Smooth muscle cell (in vitro differentiated cells): Measurements from ENCODE around the gene RERE. TPM values are rescaled to one million over a fixed set of nuclear protein-coding genes. Genes with fewer than 3 reads are reported as not detected.

Experiments used
- DNase-seq: peaks from one replicate; lab custom pipeline; 2025; ENCODE audit not compliant: unreplicated experiment; lab: John Stamatoyannopoulos, UW
- H2AFZ ChIP-seq: fragments of 200-600 bp; sonication (generic); 2 replicates; pipeline ENCODE4 v1.6.0; 2016; ENCODE audit warnings: antibody characterized with exemption, low read depth, mild to moderate bottlenecking
- H3F3A ChIP-seq: fragments of 200-600 bp; sonication (generic); 2 replicates; pipeline ENCODE4 v1.6.0; 2017; ENCODE audit warnings: antibody characterized with exemption, low read depth
- H3K27ac ChIP-seq: fragments of 200-600 bp; sonication (generic); 2 replicates; pipeline ENCODE4 v1.5.1; 2016; ENCODE audit warnings: low read depth, mild to moderate bottlenecking
- H3K27me3 ChIP-seq: fragments of 200-600 bp; sonication (generic); 2 replicates; pipeline ENCODE4 v1.6.1; 2016; ENCODE audit warnings: low read depth, mild to moderate bottlenecking
- H3K36me3 ChIP-seq: fragments of 200-600 bp; sonication (generic); 2 replicates; pipeline ENCODE4 v1.5.1; 2016; ENCODE audit warnings: low read depth
- H3K4me1 ChIP-seq: fragments of 200-600 bp; sonication (generic); 2 replicates; pipeline ENCODE4 v1.5.1; 2016; ENCODE audit warnings: low read depth
- H3K4me2 ChIP-seq: fragments of 200-600 bp; sonication (generic); 2 replicates; pipeline ENCODE4 v1.6.0; 2016; ENCODE audit warnings: mild to moderate bottlenecking
- H3K4me3 ChIP-seq: fragments of 200-600 bp; sonication (generic); 2 replicates; pipeline ENCODE4 v1.5.1; 2016; ENCODE audit warnings: mild to moderate bottlenecking
- H3K79me2 ChIP-seq: fragments of 200-600 bp; sonication (generic); 2 replicates; pipeline ENCODE4 v1.6.0; 2016; ENCODE audit warnings: low read depth, mild to moderate bottlenecking
- H3K9ac ChIP-seq: fragments of 200-600 bp; sonication (generic); 2 replicates; pipeline ENCODE4 v1.6.0; 2016; ENCODE audit warnings: low read depth
- H3K9me3 ChIP-seq: fragments of 200-600 bp; sonication (generic); replicated peaks from 2 replicates; pipeline ENCODE4 v1.5.1; 2016; ENCODE audit warnings: low read depth
- H4K20me1 ChIP-seq: fragments of 200-600 bp; sonication (generic); 2 replicates; pipeline ENCODE4 v1.6.0; 2016; ENCODE audit warnings: low read depth
- WGBS: methylation state at CpG from one replicate; pipeline ENCODE4 v1.1.7; 2016; ENCODE audit warnings: low lambda C conversion rate; 5-methylcytosine and 5-hydroxymethylcytosine counted together
- polyA plus RNA-seq: library from polyadenylated mRNA; unstranded; fragments of >200 nt; fragmentation: Nextera tagmentation; extraction: Ambion mirVana; gene quantifications from 2 replicates; pipeline ENCODE4 v1.2.1, GENCODE V29; 2016
- total RNA-seq: library from RNA; depleted of rRNA; stranded (reverse); fragments of >200 nt; gene quantifications from 2 replicates; pipeline ENCODE4 v1.2.3, GENCODE V29; 2014
- TF ChIP-seq, protein P1 (sequence below): fragments of 200-600 bp; sonication (generic); IDR thresholded peaks from 2 replicates; pipeline ENCODE4 v1.5.1; 2017; ENCODE audit warnings: borderline replicate concordance, mild to moderate bottlenecking, antibody characterized with exemption; ENCODE audit not compliant: insufficient read depth, poor library complexity, severe bottlenecking

RERE gene
- total and polyA plus RNA-seq, 2 experiments from 2014 or later, result 45.6 to 59.2 TPM

DNA sequence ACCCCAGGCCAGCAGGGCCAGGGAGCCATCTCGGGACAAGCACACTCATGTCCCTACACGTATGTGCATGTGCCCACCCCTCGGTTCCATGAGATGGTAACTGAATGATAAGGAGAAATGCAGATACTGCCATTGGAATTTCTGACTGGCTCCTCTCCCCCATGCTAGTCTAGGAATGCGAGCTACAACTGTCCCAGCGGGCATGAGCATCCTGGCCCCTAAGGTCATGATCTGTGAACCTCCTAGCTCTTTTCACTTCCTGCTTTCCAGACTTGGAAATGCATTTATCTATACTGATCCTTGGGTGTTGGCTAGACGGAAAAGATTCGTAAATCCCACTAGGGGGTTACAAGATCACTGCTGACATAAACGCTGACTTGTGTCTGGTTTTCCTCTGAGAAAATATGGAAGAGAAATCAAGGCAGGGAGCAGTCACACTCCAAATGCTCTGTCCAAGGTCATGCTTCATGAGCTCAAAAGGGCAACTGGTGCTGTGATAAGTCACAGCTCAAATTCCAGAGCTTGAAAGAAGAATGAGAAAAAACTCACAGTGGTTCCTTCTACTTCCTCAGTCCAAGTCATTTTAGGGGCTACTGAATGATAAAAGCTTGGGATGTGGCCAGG is 449.8 kb downstream of the RERE start:
- H3K4me3 ChIP-seq, result no peak overlapping the region
- no peak overlapping the region for H3K27ac ChIP-seq
- H3K79me2 ChIP-seq, result peaks cover 94% of the 10 kb centered on the region
- peaks cover 28% of the 10 kb centered on the region for H3K4me1 ChIP-seq
- 23% methylated on average over 8 of the region's 8 CpGs for WGBS
- TF ChIP-seq, protein P1, sequence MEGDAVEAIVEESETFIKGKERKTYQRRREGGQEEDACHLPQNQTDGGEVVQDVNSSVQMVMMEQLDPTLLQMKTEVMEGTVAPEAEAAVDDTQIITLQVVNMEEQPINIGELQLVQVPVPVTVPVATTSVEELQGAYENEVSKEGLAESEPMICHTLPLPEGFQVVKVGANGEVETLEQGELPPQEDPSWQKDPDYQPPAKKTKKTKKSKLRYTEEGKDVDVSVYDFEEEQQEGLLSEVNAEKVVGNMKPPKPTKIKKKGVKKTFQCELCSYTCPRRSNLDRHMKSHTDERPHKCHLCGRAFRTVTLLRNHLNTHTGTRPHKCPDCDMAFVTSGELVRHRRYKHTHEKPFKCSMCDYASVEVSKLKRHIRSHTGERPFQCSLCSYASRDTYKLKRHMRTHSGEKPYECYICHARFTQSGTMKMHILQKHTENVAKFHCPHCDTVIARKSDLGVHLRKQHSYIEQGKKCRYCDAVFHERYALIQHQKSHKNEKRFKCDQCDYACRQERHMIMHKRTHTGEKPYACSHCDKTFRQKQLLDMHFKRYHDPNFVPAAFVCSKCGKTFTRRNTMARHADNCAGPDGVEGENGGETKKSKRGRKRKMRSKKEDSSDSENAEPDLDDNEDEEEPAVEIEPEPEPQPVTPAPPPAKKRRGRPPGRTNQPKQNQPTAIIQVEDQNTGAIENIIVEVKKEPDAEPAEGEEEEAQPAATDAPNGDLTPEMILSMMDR, result no peak
- peak overlapping the region; percentile 44 for H3K4me2 ChIP-seq
- H2AFZ ChIP-seq, result no peak overlapping the region
- H3K36me3 ChIP-seq, result no peaks in the 10 kb centered on the region
- H3K27me3 ChIP-seq, result no peaks in the 10 kb centered on the region
- peaks cover 99% of the 10 kb centered on the region for H4K20me1 ChIP-seq
- H3K9ac ChIP-seq, result no peak overlapping the region
- no peaks in the 10 kb centered on the region for H3K9me3 ChIP-seq
- H3F3A ChIP-seq, result peaks cover 21% of the 10 kb centered on the region
- DNase-seq, result no peak

DNA sequence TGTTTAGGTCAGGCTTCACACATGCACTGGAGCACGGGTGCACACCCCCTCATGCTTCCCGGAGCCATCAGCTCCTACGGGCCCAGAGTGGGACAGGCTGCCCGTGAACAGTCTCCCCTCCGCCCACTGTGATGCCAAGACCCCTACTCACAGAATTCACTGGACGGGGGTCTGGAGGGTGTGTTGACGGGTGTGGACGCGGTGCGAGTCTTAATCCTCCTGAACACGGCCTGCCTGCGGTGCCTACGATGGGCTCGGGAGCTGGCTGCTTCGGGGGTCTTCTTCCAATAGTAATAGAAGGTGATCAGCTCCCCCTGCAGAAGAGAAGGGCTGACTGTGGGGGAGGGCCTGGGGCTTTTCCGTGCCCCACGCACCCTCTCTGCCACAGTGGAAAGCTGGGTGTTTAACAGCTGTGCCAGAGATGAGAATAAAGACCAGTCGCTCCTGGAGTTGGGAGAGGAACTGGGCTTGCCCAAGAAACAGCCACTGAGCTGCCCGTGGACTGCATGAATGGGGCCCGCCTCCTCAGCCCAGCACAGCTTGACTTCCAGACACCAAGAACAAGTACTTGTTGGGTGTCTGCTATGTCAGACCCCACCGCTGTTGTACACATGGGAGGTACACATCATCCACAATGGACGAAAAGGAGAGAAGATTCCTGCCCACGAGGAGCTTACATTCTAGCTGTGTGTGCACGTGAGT is 451.6 kb downstream of the RERE start:
- peaks cover 13% of the 10 kb centered on the region for H3F3A ChIP-seq
- H3K36me3 ChIP-seq, result no peaks in the 10 kb centered on the region
- no peaks in the 10 kb centered on the region for H3K9me3 ChIP-seq
- no peaks in the 10 kb centered on the region for H3K27me3 ChIP-seq
- H3K4me1 ChIP-seq, result peaks cover 9% of the 10 kb centered on the region
- H3K27ac ChIP-seq, result no peak overlapping the region
- WGBS, result 95% methylated on average over 24 of the region's 24 CpGs
- no peak overlapping the region for H2AFZ ChIP-seq
- H3K79me2 ChIP-seq, result peaks cover 75% of the 10 kb centered on the region
- TF ChIP-seq, protein P1, result no peak
- H3K4me2 ChIP-seq, result no peak overlapping the region
- H3K4me3 ChIP-seq, result no peak overlapping the region
- no peak for DNase-seq
- H3K9ac ChIP-seq, result no peak overlapping the region
- H4K20me1 ChIP-seq, result peaks cover 93% of the 10 kb centered on the region

DNA sequence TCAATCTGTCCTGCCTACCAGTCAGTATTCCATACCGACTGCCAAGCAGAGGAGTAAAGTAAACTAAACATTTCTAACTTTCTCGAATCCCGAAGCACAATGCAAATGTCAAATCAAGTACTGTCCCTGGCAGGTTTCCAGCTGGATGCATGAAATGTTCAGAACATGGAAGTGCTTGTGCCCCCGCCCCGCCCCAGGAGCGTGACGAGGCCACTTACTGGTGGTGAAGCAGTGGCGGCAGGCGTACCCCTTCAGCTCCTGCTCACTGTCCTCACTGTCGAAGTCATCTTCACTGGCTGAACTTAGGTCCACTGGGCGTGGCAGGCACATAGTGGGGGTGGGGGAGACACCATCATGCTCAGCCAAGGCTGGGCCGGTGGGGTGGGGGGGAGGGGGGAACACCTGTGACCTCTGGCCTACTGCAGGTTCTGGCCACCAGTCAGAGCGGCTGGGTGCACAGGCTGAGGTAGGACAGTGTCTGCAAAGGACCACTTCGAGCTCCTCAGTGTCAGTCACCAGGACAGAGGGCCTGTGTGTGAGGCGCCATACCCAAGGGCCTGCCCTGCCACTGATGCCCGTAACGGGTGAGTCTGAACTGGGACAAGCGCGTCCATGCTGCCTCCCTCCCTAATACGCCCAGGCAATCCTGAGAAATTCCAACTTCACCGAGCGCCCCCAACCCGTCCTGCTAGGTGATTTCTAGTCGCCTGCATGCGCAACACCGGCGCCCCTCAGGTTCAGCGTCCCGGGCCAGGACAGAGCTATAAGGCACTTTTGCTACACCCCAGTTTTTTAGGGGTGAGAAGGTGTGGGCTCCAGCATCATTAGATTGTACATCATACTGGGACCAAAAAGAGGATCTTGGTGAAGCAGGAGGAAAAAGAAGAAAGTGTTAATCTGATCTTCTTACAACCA is 452.7 kb downstream of the RERE start:
- peaks cover 13% of the 10 kb centered on the region for H3F3A ChIP-seq
- DNase-seq, result no peak
- 98% methylated on average over 27 of the region's 29 CpGs for WGBS
- H3K27me3 ChIP-seq, result no peaks in the 10 kb centered on the region
- peaks cover 65% of the 10 kb centered on the region for H3K79me2 ChIP-seq
- no peak overlapping the region for H3K27ac ChIP-seq
- peaks cover 6% of the 10 kb centered on the region for H3K4me1 ChIP-seq
- H3K9me3 ChIP-seq, result no peaks in the 10 kb centered on the region
- no peaks in the 10 kb centered on the region for H3K36me3 ChIP-seq
- H3K4me3 ChIP-seq, result no peak overlapping the region
- no peak overlapping the region for H3K4me2 ChIP-seq
- H2AFZ ChIP-seq, result no peak overlapping the region
- peaks cover 87% of the 10 kb centered on the region for H4K20me1 ChIP-seq
- TF ChIP-seq, protein P1, result no peak
- H3K9ac ChIP-seq, result no peak overlapping the region
